Suprapubic skin (tissue), 4 donors: ENCODE data around the gene CCDC7. TPM values are rescaled to one million over a fixed set of nuclear protein-coding genes. Genes with fewer than 3 reads are reported as not detected.
"Not testable (repeated sequence)": the region's sequence is repeated elsewhere in the genome, so short reads cannot be mapped to it uniquely, and the experiment has no call there.

ENCODE experiments used
- DNase-seq, 2 donors: peaks; one replicate each; pipeline ENCODE4 v3.0.0-alpha.2; 2019; ENCODE audit warnings: low spot score in 2 of 2
- H3K27ac ChIP-seq: fragments of 200-600 bp; sonication (generic); one replicate; pipeline ENCODE4 v1.5.1; 2019
- H3K27me3 ChIP-seq: fragments of 200-600 bp; sonication (generic); one replicate; pipeline ENCODE4 v1.5.1; 2019
- H3K36me3 ChIP-seq: fragments of 200-600 bp; sonication (generic); one replicate; pipeline ENCODE4 v1.5.1; 2019
- H3K4me1 ChIP-seq: fragments of 200-600 bp; sonication (generic); one replicate; pipeline ENCODE4 v1.5.1; 2019
- H3K4me3 ChIP-seq: fragments of 200-600 bp; sonication (generic); one replicate; pipeline ENCODE4 v1.5.1; 2019; ENCODE audit warnings: mild to moderate bottlenecking
- H3K9me3 ChIP-seq: fragments of 200-600 bp; sonication (generic); one replicate; pipeline ENCODE4 v1.5.1; 2019
- CTCF ChIP-seq, 2 donors: fragments of 200-600 bp in 1 of 2; fragments of 450-650 bp in 1 of 2; sonication (generic) in 1 of 2; IDR thresholded peaks; one replicate each; pipeline ENCODE4 v1.5.1; 2016 to 2019; ENCODE audit warnings: antibody characterized with exemption in 2 of 2, mild to moderate bottlenecking in 1 of 2, moderate library complexity in 1 of 2
- EP300 ChIP-seq: sonication (generic); formaldehyde crosslinking; IDR thresholded peaks from one replicate; pipeline ENCODE4 v1.6.1; 2017; ENCODE audit warnings: antibody characterized with exemption
- POLR2A ChIP-seq, 2 donors: fragments of 450-650 bp; IDR thresholded peaks; one replicate each; pipeline ENCODE4 v1.6.1; 2017; ENCODE audit warnings: antibody characterized with exemption in 2 of 2, mild to moderate bottlenecking in 2 of 2, moderate library complexity in 2 of 2
- POLR2AphosphoS5 ChIP-seq, 3 donors: sonication (generic); formaldehyde crosslinking; IDR thresholded peaks; one replicate each; pipeline ENCODE4 v1.6.1; 2017; ENCODE audit warnings: antibody characterized with exemption in 3 of 3
- WGBS: methylation state at CpG from one replicate; pipeline ENCODE4 v1.1.5; 2018; 5-methylcytosine and 5-hydroxymethylcytosine counted together
- total RNA-seq, 4 donors: library from RNA; depleted of rRNA; stranded (reverse); fragments of >200 nt; gene quantifications; one replicate each; pipeline ENCODE4 v1.1.0, GENCODE V29; 2016

CCDC7 gene
- total RNA-seq, 4 donors from 2014 or later = 4.6 to 10.1 (median 7.6) TPM

DNA sequence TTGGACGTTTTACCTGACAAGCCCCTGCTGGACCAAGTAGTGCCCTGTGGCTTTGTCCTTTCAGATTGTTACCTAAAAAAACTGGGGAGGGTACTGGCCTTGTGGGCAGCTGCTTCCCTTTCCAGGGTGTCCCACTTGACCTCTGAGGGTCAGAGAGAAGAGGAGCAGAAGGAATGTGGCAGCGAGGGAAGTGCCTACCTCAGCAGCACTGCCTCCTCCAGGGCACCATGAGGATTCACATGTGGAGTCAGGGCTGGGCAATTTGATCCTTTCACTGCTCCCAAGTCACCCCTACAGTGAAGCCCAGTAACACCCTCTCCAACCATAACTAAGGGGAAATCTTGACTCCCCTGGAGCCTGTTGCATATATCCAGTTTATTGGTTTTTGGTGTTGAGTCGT lies 447.5 kb downstream of the CCDC7 start:
- DNase-seq = no peak
- Histone ChIP-seq H3K27me3 (no peaks in the 10 kb centered on the region), H3K9me3 (no peaks in the 10 kb centered on the region), H3K4me3 (no peak overlapping the region), H3K27ac (no peak overlapping the region), H3K4me1 (no peaks in the 10 kb centered on the region), H3K36me3 (peaks cover 27% of the 10 kb centered on the region)
- TF ChIP-seq CTCF (IDR thresholded peaks at IDR 0.05) (no peak), POLR2AphosphoS5 (IDR thresholded peaks at IDR 0.05) (no peak), EP300 (no peak), POLR2A (IDR thresholded peaks at IDR 0.05) (no peak)
- 66% methylated on average over 3 of the region's 3 CpGs for WGBS

DNA sequence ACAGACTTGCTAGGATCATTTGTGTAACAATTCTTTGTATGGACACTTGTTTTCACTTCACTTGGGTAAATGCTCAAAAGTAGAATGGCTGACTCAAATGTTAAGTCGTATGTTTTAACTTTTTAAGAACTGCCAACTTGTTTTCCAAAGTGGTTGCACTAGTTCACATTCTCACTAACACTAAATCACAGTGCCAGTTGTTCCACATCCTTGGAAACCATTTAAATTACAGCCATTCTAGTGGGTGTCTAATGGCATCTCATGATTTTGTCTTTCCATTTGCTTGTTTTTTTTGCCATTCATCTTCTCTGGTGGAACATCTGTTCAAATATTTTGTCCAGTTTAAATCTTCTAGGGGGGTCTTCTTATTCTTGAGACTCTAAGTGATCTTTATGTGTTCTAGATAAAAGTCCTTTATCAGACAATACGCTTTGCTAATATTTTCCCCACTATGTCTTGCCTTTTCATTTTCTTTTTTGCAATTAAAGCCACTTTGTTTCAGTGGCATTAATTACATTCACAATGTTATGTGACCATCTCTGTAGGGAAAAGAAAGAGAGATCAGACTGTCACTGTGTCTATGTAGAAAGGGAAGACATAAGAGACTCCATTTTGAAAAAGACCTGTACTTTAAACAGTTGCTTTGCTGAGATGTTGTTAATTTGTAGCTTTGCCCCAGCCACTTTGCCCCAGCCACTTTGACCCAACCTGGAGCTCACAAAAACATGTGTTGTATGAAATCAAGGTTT lies 448.1 kb downstream of the CCDC7 start:
- H3K36me3 ChIP-seq = peaks cover 32% of the 10 kb centered on the region
- no peaks in the 10 kb centered on the region for H3K9me3 ChIP-seq
- no peak for TF ChIP-seq CTCF (IDR thresholded peaks at IDR 0.05)
- no peak for DNase-seq
- H3K4me3 ChIP-seq = no peak overlapping the region
- no peaks in the 10 kb centered on the region for H3K4me1 ChIP-seq
- 90% methylated on average over 2 of the region's 2 CpGs for WGBS
- H3K27me3 ChIP-seq = no peaks in the 10 kb centered on the region
- H3K27ac ChIP-seq = no peak overlapping the region

DNA sequence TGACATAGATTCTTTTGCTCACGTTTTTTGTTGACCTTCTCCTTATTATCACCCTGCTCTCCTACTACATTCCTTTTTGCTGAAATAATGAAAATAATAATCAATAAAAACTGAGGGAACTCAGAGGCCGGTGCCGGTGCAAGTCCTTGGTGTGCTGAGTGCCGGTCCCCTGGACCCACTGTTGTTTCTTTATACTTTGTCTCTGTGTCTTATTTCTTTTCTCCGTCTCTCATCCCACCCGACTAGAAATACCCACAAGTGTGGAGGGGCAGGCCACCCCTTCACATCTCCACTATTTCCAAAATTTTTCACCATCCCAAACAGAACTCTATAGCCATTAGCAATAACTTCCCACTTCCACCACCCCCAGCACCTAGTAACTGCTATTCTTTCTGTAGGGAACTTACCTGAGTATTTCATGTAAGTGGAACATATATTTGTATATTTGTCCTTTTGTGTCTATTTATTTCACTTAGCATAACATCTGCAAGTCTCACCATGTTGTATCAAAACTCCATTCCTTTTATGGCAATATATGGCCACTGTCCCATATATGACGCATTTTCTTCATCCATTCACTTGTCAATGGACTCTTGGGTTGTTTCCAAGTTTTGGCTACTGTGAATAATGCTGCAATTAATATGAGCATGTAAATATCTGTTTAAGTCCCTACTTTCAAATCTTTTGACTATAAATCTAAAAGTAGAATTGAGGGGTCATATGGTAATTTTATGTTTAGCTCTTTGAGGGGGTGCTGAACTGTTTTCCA lies 449.4 kb downstream of the CCDC7 start:
- H3K9me3 ChIP-seq, H3K4me3 ChIP-seq, DNase-seq, H3K27ac ChIP-seq, H3K27me3 ChIP-seq, H3K4me1 ChIP-seq: not testable (repeated sequence)
- H3K36me3 ChIP-seq = peaks cover 36% of the 10 kb centered on the region
- 85% methylated on average over 7 of the region's 7 CpGs for WGBS

DNA sequence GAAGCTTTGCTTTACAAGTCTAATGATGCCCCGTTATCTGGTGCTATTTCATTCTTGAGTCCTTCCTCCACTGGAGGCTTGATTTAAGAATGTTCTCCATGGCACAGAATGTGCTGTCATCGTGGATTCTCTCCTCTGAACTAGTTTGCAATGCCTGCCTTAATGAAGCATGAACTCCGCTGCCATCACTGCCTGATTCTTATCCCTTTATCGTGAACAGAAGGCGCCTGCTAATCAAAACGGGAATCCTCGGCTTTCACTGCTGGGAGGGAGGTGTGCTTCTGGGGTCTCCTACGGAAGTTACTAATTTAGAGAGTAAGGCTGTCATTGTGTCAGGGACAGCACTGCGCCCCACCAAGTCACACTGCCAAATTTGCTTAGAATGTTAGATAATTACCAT lies 455.9 kb downstream of the CCDC7 start:
- Histone ChIP-seq H3K27ac (no peak overlapping the region), H3K27me3 (no peaks in the 10 kb centered on the region), H3K4me3 (no peak overlapping the region), H3K4me1 (no peaks in the 10 kb centered on the region), H3K9me3 (no peaks in the 10 kb centered on the region), H3K36me3 (peaks cover 56% of the 10 kb centered on the region)
- TF ChIP-seq CTCF (IDR thresholded peaks at IDR 0.05) (no peak), POLR2AphosphoS5 (IDR thresholded peaks at IDR 0.05) (no peak), EP300 (no peak), POLR2A (IDR thresholded peaks at IDR 0.05) (no peak)
- WGBS = 93% methylated on average over 9 of the region's 9 CpGs
- DNase-seq = no peak

GRCh38 chr10:32905466-32905865 lies 459.5 kb downstream of the CCDC7 start:
- 85% methylated on average over 3 of the region's 3 CpGs for WGBS
- peaks cover 69% of the 10 kb centered on the region for H3K36me3 ChIP-seq
- H3K27me3 ChIP-seq = no peaks in the 10 kb centered on the region
- H3K4me1 ChIP-seq = no peaks in the 10 kb centered on the region
- H3K27ac ChIP-seq = no peak overlapping the region
- H3K9me3 ChIP-seq = no peaks in the 10 kb centered on the region
- no peak overlapping the region for H3K4me3 ChIP-seq
- no peak for TF ChIP-seq POLR2A (IDR thresholded peaks at IDR 0.05)
- no peak for TF ChIP-seq CTCF (IDR thresholded peaks at IDR 0.05)
- TF ChIP-seq EP300 = no peak
- TF ChIP-seq POLR2AphosphoS5 (IDR thresholded peaks at IDR 0.05) = no peak
- DNase-seq = no peak
